Measurements from ENCODE around the gene CGREF1.
"Not testable (repeated sequence)": the region's sequence is repeated elsewhere in the genome, so short reads cannot be mapped to it uniquely, and the experiment has no call there.

Gene CGREF1

GRCh38 chr2:27137322-27137935 lies 18.5 kb upstream of the CGREF1 start:
- DNase-seq = no peak

- DNase-seq = no peak
These were observed 17.8 kb upstream of the CGREF1 start for GRCh38 chr2:27136751-27137150.

GRCh38 chr2:27135478-27135955 lies 16.6 kb upstream of the CGREF1 start:
- DNase-seq = no peak

- DNase-seq = no peak
These were observed 16.0 kb upstream of the CGREF1 start for GRCh38 chr2:27134781-27135477.

- DNase-seq = peak; percentile 99
These were observed 15.2 kb upstream of the CGREF1 start, which contains the start of gene PREB for GRCh38 chr2:27133905-27134780. TSS of gene PREB (minus strand) at chr2:27134636. CDS start at chr2:27134421, 215 bp downstream.

- DNase-seq = peak; percentile 36
These were observed 14.4 kb upstream of the CGREF1 start for GRCh38 chr2:27133195-27133875.

- no peak for DNase-seq
These were observed 12.5 kb upstream of the CGREF1 start for GRCh38 chr2:27131429-27131828.

GRCh38 chr2:27130396-27130795 lies 11.5 kb upstream of the CGREF1 start:
- no peak for DNase-seq

- no peak for DNase-seq
These were observed 10.0 kb upstream of the CGREF1 start for GRCh38 chr2:27128668-27129571.

- DNase-seq = no peak
These were observed 9.1 kb upstream of the CGREF1 start for GRCh38 chr2:27127883-27128667.

- no peak for DNase-seq
These were observed 7.4 kb upstream of the CGREF1 start for GRCh38 chr2:27126252-27126710.

- DNase-seq = no peak
These were observed 6.2 kb upstream of the CGREF1 start for GRCh38 chr2:27125104-27125503.

GRCh38 chr2:27123302-27124150 lies 4.6 kb upstream of the CGREF1 start, which contains the start of gene ABHD1:
TSS of gene ABHD1 (plus strand) at chr2:27123815. CDS start at chr2:27123949, 134 bp downstream.
- DNase-seq = peak; percentile 69

- no peak for DNase-seq
These were observed 3.9 kb upstream of the CGREF1 start for GRCh38 chr2:27122791-27123190.

- DNase-seq = no peak
These were observed 3.0 kb upstream of the CGREF1 start for GRCh38 chr2:27121906-27122305.

- not testable (repeated sequence) for DNase-seq
These were observed 372 bp upstream of the CGREF1 start for GRCh38 chr2:27119330-27119670.

GRCh38 chr2:27117995-27118524 lies 868 bp downstream of the CGREF1 start:
- no peak for DNase-seq

- DNase-seq = no peak
These were observed 3.4 kb downstream of the CGREF1 start for GRCh38 chr2:27115519-27115918.

- DNase-seq = not testable (repeated sequence)
These were observed 7.4 kb downstream of the CGREF1 start for GRCh38 chr2:27111392-27112078.
